HepG2 (cell line): ENCODE data around the gene OTUB2. TPM values are rescaled to one million over a fixed set of nuclear protein-coding genes. Genes with fewer than 3 reads are reported as not detected.
A peak's percentile ranks its signal among the peaks of the same experiment; 100 is the strongest.

Source experiments
- ATAC-seq: fragments of 200-7000 bp; cut with Tn5 transposase; 3 replicates; pipeline ENCODE4 v1.9.1; 2020; ENCODE audit warnings: mild to moderate bottlenecking, moderate library complexity
- BruUV-seq: library from RNA; stranded (reverse); fragments of 400-500 nt; replicated peaks from 2 replicates; lab custom pipeline; 2021; lab: Mats Ljungman, UMichigan
- CTCF ChIA-PET: fragments of 300-600 bp; formaldehyde crosslinking; extraction: SDS; loops from one replicate; lab custom pipeline; 2021; ENCODE audit warnings: low total read pairs, inconsistent platforms, low intra/inter-chr PET ratio; lab: Yijun Ruan, JAX
- POLR2A ChIA-PET: fragments of 350-600 bp; sonication (Branson Sonifier 250); formaldehyde crosslinking; loops from one replicate; lab custom pipeline; 2020; ENCODE audit warnings: antibody characterized with exemption, inconsistent platforms; lab: Yijun Ruan, JAX
- DNase-seq: peaks from one replicate; pipeline ENCODE4 v3.0.0-alpha.2; 2015; ENCODE audit warnings: low spot score
- FAIRE-seq: peaks from 3 replicates; lab custom pipeline; 2011; peaks lifted over from hg19 to GRCh38; lab: Jason Lieb, UNC
- H2AFZ ChIP-seq: one replicate; pipeline ENCODE4 v1.6.1; 2011; ENCODE audit warnings: low read length, inconsistent platforms
- H3K27ac ChIP-seq: fragments of 300-600 bp; 3 replicates; pipeline ENCODE4 v1.8.0; 2011; ENCODE audit warnings: mixed run types, mild to moderate bottlenecking, mixed read lengths, low read length, inconsistent platforms; ENCODE audit not compliant: insufficient read depth; ENCODE audit errors: extremely low read length
- H3K27me3 ChIP-seq, 2 experiments: fragments of 200-600 bp in 1 of 2; 2 replicates in 1 of 2; 3 replicates in 1 of 2; pipeline versions ENCODE4 v1.6.0 to v1.8.0; 2011; ENCODE audit warnings: low read length in 2 of 2, mild to moderate bottlenecking in 2 of 2, moderate library complexity in 2 of 2, inconsistent platforms in 1 of 2; ENCODE audit not compliant: insufficient read depth in 2 of 2, control insufficient read depth in 1 of 2
- H3K36me3 ChIP-seq, 2 experiments: fragments of 200-600 bp in 1 of 2; replicated peaks in 1 of 2; 2 replicates in 1 of 2; 3 replicates in 1 of 2; pipeline versions ENCODE4 v1.5.1 to v1.8.0; 2011; ENCODE audit warnings: low read length in 2 of 2, inconsistent platforms in 1 of 2; ENCODE audit not compliant: insufficient read depth in 2 of 2, control insufficient read depth in 1 of 2
- H3K4me1 ChIP-seq: 2 replicates; pipeline ENCODE4 v1.5.1; 2012; ENCODE audit warnings: low read length, inconsistent platforms; ENCODE audit not compliant: insufficient read depth
- H3K4me2 ChIP-seq: 2 replicates; pipeline ENCODE4 v1.6.0; 2011; ENCODE audit warnings: low read depth, low read length, inconsistent platforms
- H3K4me3 ChIP-seq, 3 experiments: fragments of 200-600 bp in 1 of 3; sonication (generic), shearing (Covaris generic) in 1 of 3; replicated peaks in 1 of 3; 2 replicates each; pipeline ENCODE4 v1.5.1; 2011 to 2016; ENCODE audit warnings: low read length in 3 of 3, inconsistent platforms in 2 of 3, low read depth in 2 of 3, mild to moderate bottlenecking in 2 of 3, control low read depth in 1 of 3, mixed read lengths in 1 of 3; ENCODE audit not compliant: insufficient read depth in 1 of 3
- H3K79me2 ChIP-seq: one replicate; pipeline ENCODE4 v1.6.1; 2011; ENCODE audit warnings: low read length, inconsistent platforms; ENCODE audit not compliant: insufficient read depth
- H3K9ac ChIP-seq: 2 replicates; pipeline ENCODE4 v1.6.0; 2011; ENCODE audit warnings: mild to moderate bottlenecking, low read depth, low read length, inconsistent platforms; ENCODE audit not compliant: insufficient read depth
- H3K9me3 ChIP-seq: 2 replicates; pipeline ENCODE4 v1.5.1; 2012; ENCODE audit warnings: mild to moderate bottlenecking, low read length
- H4K20me1 ChIP-seq: 2 replicates; pipeline ENCODE4 v1.6.0; 2011; ENCODE audit warnings: inconsistent platforms, mild to moderate bottlenecking, low read length, moderate library complexity; ENCODE audit not compliant: insufficient read depth
- AKAP8 ChIP-seq: sonication (generic); formaldehyde crosslinking; IDR thresholded peaks from 2 replicates; pipeline ENCODE4 v1.5.1; 2020; ENCODE audit warnings: mild to moderate bottlenecking, missing genetic modification reagents
- EP300 ChIP-seq, 3 experiments: sonication (generic) in 1 of 3; formaldehyde crosslinking in 1 of 3; IDR thresholded peaks; 2 replicates each; pipeline versions ENCODE4 v1.5.1 to v1.6.1; 2011 to 2020; ENCODE audit warnings: low read depth in 2 of 3, low read length in 2 of 3, borderline replicate concordance in 1 of 3, improper control_type of control experiment in 1 of 3, mild to moderate bottlenecking in 1 of 3, missing genetic modification reagents in 1 of 3, moderate library complexity in 1 of 3
- HIC2 ChIP-seq: sonication (generic); formaldehyde crosslinking; IDR thresholded peaks from 2 replicates; pipeline ENCODE4 v1.9.0; 2022; ENCODE audit warnings: low read depth, missing genetic modification reagents
- KAT7 ChIP-seq: IDR thresholded peaks from 2 replicates; pipeline ENCODE4 v1.6.1; 2018; ENCODE audit warnings: borderline replicate concordance, missing compliant biosample characterization
- NCOR1 ChIP-seq: fragments of 200-600 bp; sonication (generic); IDR thresholded peaks from 2 replicates; pipeline ENCODE4 v1.7.0; 2017; ENCODE audit warnings: antibody characterized with exemption, low read length, borderline replicate concordance
- ZBTB1 ChIP-seq: sonication (generic); formaldehyde crosslinking; IDR thresholded peaks from 2 replicates; pipeline ENCODE4 v1.4.0; 2020; ENCODE audit warnings: missing genetic modification reagents, borderline replicate concordance
- ZBTB39 ChIP-seq: sonication (generic); formaldehyde crosslinking; IDR thresholded peaks from 2 replicates; pipeline ENCODE4 v1.5.0; 2020; ENCODE audit warnings: missing genetic modification reagents
- ZNF329 ChIP-seq: sonication (generic); formaldehyde crosslinking; IDR thresholded peaks from 2 replicates; pipeline ENCODE4 v1.9.0; 2021; ENCODE audit warnings: low read depth, mild to moderate bottlenecking, missing genetic modification reagents
- ZNF792 ChIP-seq: IDR thresholded peaks from 2 replicates; pipeline ENCODE4 v1.6.1; 2016
- WGBS: methylation state at CpG from one replicate; pipeline ENCODE4 v1.1.6; 2017; ENCODE audit warnings: low lambda C conversion rate; 5-methylcytosine and 5-hydroxymethylcytosine counted together
- in situ Hi-C: cut with HindIII; loops from 2 replicates; pipeline ENCODE4 v1.10.0; 2017; ENCODE audit warnings: low pct_unique_long_range_greater_than_20kb; ENCODE audit not compliant: extremely low pct_ligation_motif_present
- intact Hi-C: fragments of 100-400 bp; cut with micrococcal nuclease; formaldehyde crosslinking; loops from one replicate; pipeline ENCODE4 v1.10.0; 2022; ENCODE audit not compliant: unreplicated experiment
- polyA plus RNA-seq, 8 experiments: library from polyadenylated mRNA; depleted of rRNA in 3 of 8; stranded (reverse) in 7 of 8; unstranded in 1 of 8; fragments of >200 nt; fragmentation: Illumina TruSeq in 4 of 8; extraction: Trizol in 4 of 8; gene quantifications; 2 replicates each; pipeline versions ENCODE4 v1.2.1 to v1.2.3, GENCODE V29; 2011 to 2016; ENCODE audit warnings: low read depth in 4 of 8, missing spikeins in 1 of 8, mixed read lengths in 1 of 8; ENCODE audit not compliant: insufficient read depth in 1 of 8
- total RNA-seq, 5 experiments: library from RNA; depleted of rRNA; stranded (reverse); fragments of >200 nt; fragmentation: Illumina TruSeq; extraction: Trizol; gene quantifications; 2 replicates each; pipeline ENCODE4 v1.2.3, GENCODE V29; 2016; ENCODE audit warnings: low read depth in 1 of 5
- TF ChIP-seq, protein P1 (sequence below), 2 experiments: sonication (generic) in 1 of 2; formaldehyde crosslinking in 1 of 2; IDR thresholded peaks; 2 replicates each; pipeline versions ENCODE4 v1.4.0 to v1.6.1; 2016 to 2020; ENCODE audit warnings: borderline replicate concordance in 1 of 2, low read depth in 1 of 2, mild to moderate bottlenecking in 1 of 2, missing genetic modification reagents in 1 of 2

OTUB2 gene
- total and polyA plus RNA-seq, 2 of the 13 experiments (the other 11 are each of a cell fraction or from before 2014, with no cell fraction given): 2.2 to 2.4 TPM

DNA sequence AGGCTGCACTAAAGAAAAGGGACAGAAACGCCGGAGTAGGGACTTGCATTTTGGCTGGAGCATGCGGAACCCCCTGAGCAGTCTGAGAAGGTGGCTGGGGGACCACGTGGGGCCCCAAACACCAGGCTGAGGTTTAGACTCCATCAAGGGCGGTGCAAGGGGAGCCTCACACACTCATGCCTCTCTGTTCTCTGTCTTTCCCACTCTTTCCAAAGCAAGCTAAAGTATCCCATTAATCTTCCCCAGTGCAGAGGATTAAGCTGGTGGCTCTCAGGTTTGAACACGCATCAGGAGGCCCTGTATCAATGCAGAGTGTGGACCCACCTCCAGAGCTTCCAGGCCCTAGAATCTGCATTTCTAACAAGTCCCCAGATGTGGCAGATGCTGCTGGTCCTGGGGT, 15.5 kb upstream of the OTUB2 start:
- Histone ChIP-seq H2AFZ (no peak overlapping the region), H3K4me3 (no peak overlapping the region), H3K4me2 (peak overlapping the region; percentile 29; the same call in 1 of the 2 replicates), H3K79me2 (no peaks in the 10 kb centered on the region), H3K27ac (no peak overlapping the region), H3K36me3 (no peaks in the 10 kb centered on the region), H3K27me3 (peaks cover 0 to 4% of the 10 kb centered on the region in 2 experiments; a peak in 3 of 5 replicates), H3K9me3 (no peaks in the 10 kb centered on the region), H3K9ac (no peak overlapping the region), H4K20me1 (no peaks in the 10 kb centered on the region), H3K4me1 (peaks cover 26% of the 10 kb centered on the region)
- ChIA-PET CTCF (no interaction called here), POLR2A (interaction anchor here (1.1 kb wide), 1 partner anchor 15 kb away, joined by 3 read pairs; the partner anchor contains the start of gene OTUB2)
- BruUV-seq: no TSS peak
- in situ Hi-C loops (no loop called here), intact Hi-C loops (no loop called here)
- ATAC-seq: no peak; the same call in 1 of the 3 replicates
- no peak for FAIRE-seq
- WGBS: 83% methylated on average over 6 of the region's 6 CpGs
- no peak for DNase-seq
- TF ChIP-seq ZNF792 (CRISPR knock-in tag): no peak
- TF ChIP-seq ZBTB1 (CRISPR knock-in tag): no peak
- TF ChIP-seq EP300 (IDR thresholded peaks at IDR 0.05; ENCODE audit: low read depth in 2 of 2, low read length in 2 of 2): no peak
- no peak for TF ChIP-seq EP300 (CRISPR knock-in tag; IDR thresholded peaks at IDR 0.05; ENCODE audit: borderline replicate concordance)
- TF ChIP-seq, protein P1, sequence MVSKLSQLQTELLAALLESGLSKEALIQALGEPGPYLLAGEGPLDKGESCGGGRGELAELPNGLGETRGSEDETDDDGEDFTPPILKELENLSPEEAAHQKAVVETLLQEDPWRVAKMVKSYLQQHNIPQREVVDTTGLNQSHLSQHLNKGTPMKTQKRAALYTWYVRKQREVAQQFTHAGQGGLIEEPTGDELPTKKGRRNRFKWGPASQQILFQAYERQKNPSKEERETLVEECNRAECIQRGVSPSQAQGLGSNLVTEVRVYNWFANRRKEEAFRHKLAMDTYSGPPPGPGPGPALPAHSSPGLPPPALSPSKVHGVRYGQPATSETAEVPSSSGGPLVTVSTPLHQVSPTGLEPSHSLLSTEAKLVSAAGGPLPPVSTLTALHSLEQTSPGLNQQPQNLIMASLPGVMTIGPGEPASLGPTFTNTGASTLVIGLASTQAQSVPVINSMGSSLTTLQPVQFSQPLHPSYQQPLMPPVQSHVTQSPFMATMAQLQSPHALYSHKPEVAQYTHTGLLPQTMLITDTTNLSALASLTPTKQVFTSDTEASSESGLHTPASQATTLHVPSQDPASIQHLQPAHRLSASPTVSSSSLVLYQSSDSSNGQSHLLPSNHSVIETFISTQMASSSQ (IDR thresholded peaks at IDR 0.05; ENCODE audit: low read depth): no peak
- TF ChIP-seq, protein P1 (CRISPR knock-in tag; IDR thresholded peaks at IDR 0.05; ENCODE audit: borderline replicate concordance): no peak
- no peak for TF ChIP-seq HIC2
- TF ChIP-seq KAT7 (CRISPR knock-in tag): no peak
- TF ChIP-seq ZNF329 (CRISPR knock-in tag): no peak
- TF ChIP-seq AKAP8 (CRISPR knock-in tag): no peak
- TF ChIP-seq ZBTB39 (CRISPR knock-in tag): no peak
- TF ChIP-seq NCOR1: no peak
